Astrocyte (in vitro differentiated cells and primary cell): ENCODE data around the gene ITPK1.

Experiments
- EZH2 ChIP-seq: IDR thresholded peaks from 2 replicates; pipeline ENCODE4 v1.6.1; 2012; ENCODE audit warnings: mild to moderate bottlenecking, low read length, inconsistent platforms; ENCODE audit not compliant: insufficient read depth
- TF ChIP-seq, protein P1 (sequence below): IDR thresholded peaks from 2 replicates; pipeline ENCODE4 v1.5.1; 2011; ENCODE audit warnings: low read depth, mild to moderate bottlenecking, inconsistent platforms, low read length, moderate library complexity; ENCODE audit not compliant: insufficient read depth

DNA sequence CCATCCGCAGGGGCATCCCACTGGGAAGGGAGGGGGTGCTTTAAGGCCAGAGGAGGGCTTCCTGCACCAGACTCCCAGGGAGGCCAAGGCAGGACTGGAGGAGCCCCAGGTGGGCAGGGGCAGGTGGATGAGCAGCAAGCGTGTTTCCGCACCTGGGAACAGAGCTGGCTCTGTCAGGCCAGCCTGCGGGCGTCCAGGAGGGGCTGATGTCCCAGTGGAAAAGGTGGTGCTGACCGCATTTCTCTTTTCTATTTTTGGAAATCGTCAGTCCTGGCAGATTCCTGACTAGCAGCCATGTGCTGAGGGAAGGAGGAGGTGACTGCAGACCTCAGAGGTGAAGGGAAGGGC lies 165.6 kb downstream of the ITPK1 start:
- TF ChIP-seq, protein P1, sequence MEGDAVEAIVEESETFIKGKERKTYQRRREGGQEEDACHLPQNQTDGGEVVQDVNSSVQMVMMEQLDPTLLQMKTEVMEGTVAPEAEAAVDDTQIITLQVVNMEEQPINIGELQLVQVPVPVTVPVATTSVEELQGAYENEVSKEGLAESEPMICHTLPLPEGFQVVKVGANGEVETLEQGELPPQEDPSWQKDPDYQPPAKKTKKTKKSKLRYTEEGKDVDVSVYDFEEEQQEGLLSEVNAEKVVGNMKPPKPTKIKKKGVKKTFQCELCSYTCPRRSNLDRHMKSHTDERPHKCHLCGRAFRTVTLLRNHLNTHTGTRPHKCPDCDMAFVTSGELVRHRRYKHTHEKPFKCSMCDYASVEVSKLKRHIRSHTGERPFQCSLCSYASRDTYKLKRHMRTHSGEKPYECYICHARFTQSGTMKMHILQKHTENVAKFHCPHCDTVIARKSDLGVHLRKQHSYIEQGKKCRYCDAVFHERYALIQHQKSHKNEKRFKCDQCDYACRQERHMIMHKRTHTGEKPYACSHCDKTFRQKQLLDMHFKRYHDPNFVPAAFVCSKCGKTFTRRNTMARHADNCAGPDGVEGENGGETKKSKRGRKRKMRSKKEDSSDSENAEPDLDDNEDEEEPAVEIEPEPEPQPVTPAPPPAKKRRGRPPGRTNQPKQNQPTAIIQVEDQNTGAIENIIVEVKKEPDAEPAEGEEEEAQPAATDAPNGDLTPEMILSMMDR, result no peak
- no peak for TF ChIP-seq EZH2
